D721Med (cell line): ENCODE data around the gene AFF2.

Experiments used
- DNase-seq: peaks from one replicate; pipeline ENCODE4 v3.0.0; 2011; ENCODE audit warnings: low spot score; ENCODE audit not compliant: insufficient read length
- FAIRE-seq: peaks from 2 replicates; lab custom pipeline; 2011; peaks lifted over from hg19 to GRCh38; lab: Jason Lieb, UNC
- CTCF ChIP-seq: IDR thresholded peaks from 2 replicates; pipeline ENCODE4 v1.5.1; 2012; ENCODE audit warnings: mild to moderate bottlenecking, control low read depth; ENCODE audit not compliant: insufficient read depth; ENCODE audit errors: missing control alignments

The AFF2 gene

GRCh38 chrX:148536961-148537360 is 36.5 kb downstream of the AFF2 start:
- no peak for DNase-seq
- FAIRE-seq, result no peak
- TF ChIP-seq CTCF, result no peak

DNA sequence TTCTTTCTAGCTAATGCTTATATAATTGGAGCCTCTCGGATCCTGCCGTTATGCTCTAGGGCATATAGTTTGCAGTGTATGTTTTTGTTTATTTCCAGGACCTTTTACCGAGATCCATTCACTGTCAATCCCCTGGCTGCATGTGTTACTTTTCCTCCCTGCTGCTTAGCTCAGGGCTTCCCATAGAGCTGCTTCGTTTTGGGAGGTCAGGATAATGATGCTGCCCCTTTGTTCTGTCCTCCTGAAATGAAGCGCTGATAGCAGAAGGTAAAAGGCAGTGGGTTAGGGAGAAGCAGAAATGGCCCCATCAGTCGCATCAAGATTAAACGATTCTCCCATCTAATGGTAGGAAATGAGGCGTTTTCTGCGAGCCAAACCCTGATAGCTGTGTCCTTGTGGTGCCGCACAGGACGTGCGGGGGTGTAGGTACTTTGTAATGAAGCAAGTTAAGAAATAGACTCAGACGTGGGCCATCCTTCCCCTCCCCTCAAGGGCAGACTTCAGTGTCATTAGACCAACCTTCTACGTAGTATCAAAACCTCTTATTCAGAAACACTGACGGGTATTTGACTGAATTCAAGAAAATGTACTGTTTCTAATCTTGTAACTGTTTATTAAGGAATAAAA is 37.3 kb downstream of the AFF2 start:
- no peak for FAIRE-seq
- TF ChIP-seq CTCF, result no peak
- no peak for DNase-seq

DNA sequence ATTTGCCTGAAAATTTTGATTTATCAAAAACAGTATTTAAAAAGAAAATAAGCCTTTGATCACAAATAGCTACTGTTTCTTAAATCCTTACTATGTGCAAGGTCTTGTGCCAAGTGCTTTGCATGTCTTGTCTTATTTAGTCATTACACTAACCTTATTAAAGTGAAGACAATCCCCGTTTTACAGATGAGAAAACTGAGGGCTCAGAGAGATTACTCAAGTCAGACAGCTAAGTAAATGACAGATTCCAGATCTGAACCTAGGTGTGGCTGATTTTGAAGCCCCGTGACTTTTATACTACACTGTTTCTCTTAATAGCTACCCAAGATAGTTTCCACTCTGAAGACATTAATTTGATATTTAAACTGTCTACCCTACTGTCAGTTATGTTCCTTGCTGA is 38.2 kb downstream of the AFF2 start:
- DNase-seq (no peak), FAIRE-seq (peak; percentile 16)
- no peak for TF ChIP-seq CTCF

- TF ChIP-seq CTCF, result no peak
- no peak for FAIRE-seq
- no peak for DNase-seq
These were observed 39.7 kb downstream of the AFF2 start for GRCh38 chrX:148540114-148540513.

DNA sequence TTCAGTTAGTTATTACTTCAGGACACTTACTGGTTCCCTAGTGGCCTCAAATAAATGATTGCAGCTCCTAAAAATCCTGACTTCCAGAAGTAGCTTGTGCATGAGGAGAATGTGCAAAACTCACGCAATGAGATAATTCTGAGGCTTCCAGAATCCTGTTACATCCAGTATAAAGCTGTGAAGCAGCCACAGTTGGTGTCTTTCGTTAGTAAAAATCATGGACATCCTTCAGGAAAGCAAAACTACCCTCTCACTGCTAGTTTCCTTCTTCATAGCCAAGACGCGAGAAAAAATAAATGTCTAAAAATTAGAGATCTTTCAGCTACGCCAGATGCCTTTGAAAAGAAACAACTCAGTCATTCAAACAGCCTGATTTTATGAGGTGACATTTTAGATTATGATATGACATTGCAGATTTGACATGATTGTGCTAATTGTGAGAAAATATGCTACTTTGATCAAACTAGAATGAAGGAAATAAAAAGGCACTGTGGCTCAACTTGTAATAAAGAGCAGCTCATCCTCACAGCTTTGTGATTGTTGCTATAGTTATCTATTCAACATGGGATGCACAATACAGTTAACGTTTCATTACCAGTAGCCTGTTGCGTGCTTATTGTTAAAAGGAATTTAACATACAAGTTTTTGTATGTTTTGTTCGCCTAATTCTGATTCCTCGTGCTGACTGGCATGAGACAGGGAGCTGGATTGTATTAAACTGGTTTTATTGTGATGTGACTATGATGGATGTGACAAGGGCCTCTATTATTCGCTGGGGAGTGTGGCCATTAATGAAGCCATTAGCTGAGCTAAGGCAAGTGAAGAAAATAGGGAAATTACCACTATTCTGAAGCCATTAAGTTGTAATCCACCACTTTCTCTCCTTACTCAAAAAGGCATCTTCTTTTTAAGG is 40.5 kb downstream of the AFF2 start:
- no peak for DNase-seq
- TF ChIP-seq CTCF, result no peak
- no peak for FAIRE-seq

- FAIRE-seq (no peak), DNase-seq (no peak)
- no peak for TF ChIP-seq CTCF
These were observed 41.1 kb downstream of the AFF2 start for GRCh38 chrX:148541584-148541940.
